Neural crest cell (in vitro differentiated cells): ENCODE results near the gene OR5AR1. TPM values are rescaled to one million over a fixed set of nuclear protein-coding genes. Genes with fewer than 3 reads are reported as not detected.

ENCODE experiments used
- DNase-seq: peaks from one replicate; pipeline ENCODE4 v3.0.0; 2021; ENCODE audit warnings: low read depth, mixed read lengths, low spot score
- H3K27ac Mint-ChIP-seq: one replicate; pipeline ENCODE4 v1.8.0; 2021; ENCODE audit warnings: mild to moderate bottlenecking, mixed read lengths; ENCODE audit not compliant: unreplicated experiment
- H3K27me3 Mint-ChIP-seq: 2 replicates; pipeline ENCODE4 v1.8.0; 2021; ENCODE audit warnings: low read depth, mild to moderate bottlenecking, mixed read lengths
- H3K36me3 Mint-ChIP-seq: 2 replicates; pipeline ENCODE4 v1.8.0; 2021; ENCODE audit warnings: low read depth, mild to moderate bottlenecking, mixed read lengths
- H3K4me1 Mint-ChIP-seq: 2 replicates; pipeline ENCODE4 v1.8.0; 2021; ENCODE audit warnings: mixed read lengths
- H3K4me3 Mint-ChIP-seq: one replicate; pipeline ENCODE4 v1.8.0; 2021; ENCODE audit warnings: mild to moderate bottlenecking, mixed read lengths
- H3K9me3 Mint-ChIP-seq: 2 replicates; pipeline ENCODE4 v1.8.0; 2021; ENCODE audit warnings: mixed read lengths
- CTCF ChIP-seq: fragments of 200-600 bp; sonication (generic); conservative IDR thresholded peaks from 2 replicates; pipeline ENCODE4 v1.5.0; 2021; ENCODE audit warnings: antibody characterized with exemption, mild to moderate bottlenecking
- total RNA-seq: library from RNA; stranded (reverse); gene quantifications from 2 replicates; pipeline ENCODE4 v1.2.1, GENCODE V29; 2021

OR5AR1 gene
- total RNA-seq, 1 donor from 2014 or later = not detected

- no peak for TF ChIP-seq CTCF
- Mint-ChIP-seq H3K4me1 (no peaks in the 10 kb centered on the region), H3K9me3 (peaks cover 3% of the 10 kb centered on the region), H3K4me3 (no peak overlapping the region), H3K36me3 (no peaks in the 10 kb centered on the region), H3K27me3 (no peaks in the 10 kb centered on the region), H3K27ac (no peak overlapping the region)
- DNase-seq = no peak
Observed at GRCh38 chr11:56714206-56714605, 50.7 kb downstream of the OR5AR1 start.

Other genes with a start within 250 kb of the OR5AR1 start
- not detected in 2 replicates for gene OR5M3, start 190.3 kb upstream of the OR5AR1 start, total RNA-seq
- not detected in 2 replicates for gene OR5M8, start 172.3 kb upstream of the OR5AR1 start, total RNA-seq
- not detected in 2 replicates for gene OR5M11, start 120.4 kb upstream of the OR5AR1 start, total RNA-seq
- gene OR5M10, start 86.0 kb upstream of the OR5AR1 start, total RNA-seq = not detected in 2 replicates
- not detected in 2 replicates for gene OR5M1, start 48.8 kb upstream of the OR5AR1 start, total RNA-seq
- gene OR5AP2, start 21.2 kb upstream of the OR5AR1 start, total RNA-seq = not detected in 2 replicates
- gene OR9G1, start 35.4 kb downstream of the OR5AR1 start, total RNA-seq = not detected in 2 replicates
- not detected in 2 replicates for gene OR9G4, start 85.0 kb downstream of the OR5AR1 start, total RNA-seq